Hematopoietic multipotent progenitor cell treated with erythropoietin and hydrocortisone succinate and interleukin-3 and kit ligand, for 4 days (in vitro differentiated cells): ENCODE data around the gene UQCC2.

ENCODE experiments used
- DNase-seq: peaks from one replicate; pipeline ENCODE4 v3.0.0-alpha.2; 2015

The UQCC2 gene

DNA sequence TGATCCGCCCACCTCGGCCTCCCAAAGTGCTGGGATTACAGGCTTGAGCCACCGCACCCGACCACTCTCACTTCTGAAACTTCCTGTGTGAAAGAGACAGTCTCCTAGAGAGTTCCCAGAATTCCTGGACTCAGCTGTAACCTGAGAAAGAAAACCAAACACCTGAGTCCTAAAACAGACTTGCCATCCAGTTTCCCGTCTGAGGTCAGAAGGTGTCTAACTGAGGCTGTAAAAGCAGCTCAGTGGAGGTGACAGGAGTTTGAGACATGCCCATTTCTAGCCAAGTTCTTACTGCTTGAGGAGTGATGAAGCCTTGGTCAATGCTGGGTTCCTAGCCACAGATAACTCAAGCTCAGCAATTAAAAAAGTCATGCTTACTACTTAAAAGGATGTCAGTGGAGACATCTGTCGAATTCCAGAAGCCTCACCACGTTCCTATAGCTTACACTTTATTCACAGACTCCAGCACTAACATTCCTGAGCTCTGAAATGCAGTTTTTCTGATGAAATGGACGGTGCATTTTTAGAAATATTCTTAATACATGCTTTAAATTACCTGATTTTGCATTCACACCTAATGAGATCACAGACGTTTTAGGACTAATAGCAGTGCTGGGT lies 6.1 kb downstream of the UQCC2 start:
- DNase-seq: no peak

GRCh38 chr6:33704215-33705066 lies 7.1 kb downstream of the UQCC2 start:
- no peak for DNase-seq

GRCh38 chr6:33702345-33702977 lies 9.0 kb downstream of the UQCC2 start:
- DNase-seq: peak; percentile 78

- peak; percentile 90 for DNase-seq
Observed at GRCh38 chr6:33700391-33701050, 11.0 kb downstream of the UQCC2 start.

DNA sequence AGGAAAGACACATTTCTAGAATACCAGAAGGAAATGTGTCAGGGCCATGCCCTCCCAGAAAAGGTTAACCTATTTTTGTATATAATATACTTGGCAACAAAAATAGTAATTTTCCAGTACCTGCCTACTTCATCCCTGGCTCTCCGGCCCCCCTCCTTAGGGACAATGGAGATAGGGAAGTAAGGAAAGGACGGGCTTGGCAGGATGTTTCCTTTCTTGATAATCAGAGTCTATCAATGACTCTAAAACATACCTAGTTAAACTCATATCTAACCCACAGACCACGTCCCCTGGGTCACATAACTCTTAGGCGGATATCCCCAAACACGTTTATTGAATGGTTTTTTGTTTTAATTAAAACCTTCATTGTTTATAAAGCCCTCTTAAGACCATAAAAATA lies 11.8 kb downstream of the UQCC2 start:
- no peak for DNase-seq

- no peak for DNase-seq
Observed at GRCh38 chr6:33699131-33699530, 12.4 kb downstream of the UQCC2 start.

DNA sequence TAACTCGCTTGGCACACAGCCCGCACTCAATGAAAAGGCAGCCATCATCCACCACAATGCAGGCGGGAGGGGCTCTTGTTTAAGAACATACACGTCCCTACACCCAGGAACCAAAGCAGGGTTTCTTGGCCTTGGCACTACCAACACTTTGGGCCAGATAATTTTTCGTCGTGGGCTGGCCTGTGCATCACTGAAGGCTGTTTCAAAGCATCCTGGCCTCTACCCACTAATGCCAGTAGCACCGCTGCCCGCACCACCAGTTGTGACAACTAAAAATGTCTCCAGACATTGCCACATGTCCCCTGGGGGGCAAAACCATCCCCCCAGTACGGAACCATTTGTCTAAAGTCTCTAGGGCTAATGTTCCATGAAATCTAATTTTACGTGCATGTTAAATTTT lies 13.0 kb downstream of the UQCC2 start:
- DNase-seq: no peak

GRCh38 chr6:33697845-33698244 lies 13.7 kb downstream of the UQCC2 start:
- no peak for DNase-seq

GRCh38 chr6:33696548-33697518 lies 14.7 kb downstream of the UQCC2 start:
- peak; percentile 59 for DNase-seq

DNA sequence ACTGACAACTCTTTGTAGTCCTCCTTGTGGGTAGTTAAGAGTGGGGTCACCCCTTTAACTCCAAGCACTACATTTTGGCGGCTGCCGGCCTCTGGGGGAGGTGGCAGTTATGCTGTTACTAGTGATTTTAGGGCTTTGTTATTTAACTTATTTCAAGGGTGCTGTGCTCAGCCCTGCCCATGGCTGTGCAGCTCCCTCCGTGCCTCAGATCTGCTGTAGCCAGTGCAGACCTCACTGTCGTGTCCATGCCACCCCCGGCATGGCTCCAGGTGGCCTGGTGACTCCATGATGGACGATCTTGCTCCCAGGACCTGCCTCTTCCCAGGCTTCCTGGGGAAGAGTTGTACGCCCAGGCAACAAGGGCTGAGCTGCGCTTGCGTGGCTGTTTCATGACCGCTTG lies 15.4 kb downstream of the UQCC2 start:
- no peak for DNase-seq

DNA sequence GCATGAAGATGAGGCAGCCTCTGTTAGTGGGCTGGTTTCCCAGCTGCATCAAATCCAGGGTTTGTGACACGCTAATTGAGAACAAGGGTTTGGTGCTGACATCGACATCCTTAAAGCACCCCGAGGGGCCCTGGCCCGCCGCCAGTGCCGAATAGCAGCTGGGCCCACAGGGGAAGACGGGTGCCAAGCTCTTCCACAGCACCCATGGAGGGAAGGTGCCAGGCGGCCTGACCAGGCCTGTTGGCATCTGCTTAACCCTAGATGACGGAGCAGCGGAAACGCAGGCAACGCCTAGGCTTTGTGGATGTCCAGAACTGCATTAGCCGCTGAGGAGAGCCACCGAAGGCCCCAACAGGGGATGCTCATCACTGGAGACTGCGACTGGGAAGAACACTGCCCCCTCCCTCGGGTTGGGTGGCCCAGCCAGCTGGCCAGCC lies 16.0 kb downstream of the UQCC2 start:
- no peak for DNase-seq

DNA sequence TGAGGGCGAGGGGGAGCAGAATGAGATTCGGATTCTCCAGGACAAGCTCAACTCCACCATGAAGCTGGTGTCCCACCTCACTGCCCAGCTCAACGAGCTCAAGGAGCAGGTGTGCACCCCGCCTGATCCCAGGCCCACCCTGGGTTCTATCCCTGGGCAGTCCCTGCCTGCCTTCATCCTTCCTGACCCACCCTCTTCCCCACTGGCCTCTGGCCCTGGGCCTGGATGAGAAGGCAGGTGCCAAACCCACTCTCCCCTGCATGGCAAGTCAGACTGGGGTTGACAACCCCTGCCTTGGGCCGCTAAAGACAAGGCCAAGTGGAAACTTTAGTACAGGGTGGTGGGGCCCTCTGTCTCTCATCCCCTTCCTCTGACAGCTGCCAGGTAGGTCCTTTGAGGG lies 16.5 kb downstream of the UQCC2 start:
- DNase-seq: no peak

DNA sequence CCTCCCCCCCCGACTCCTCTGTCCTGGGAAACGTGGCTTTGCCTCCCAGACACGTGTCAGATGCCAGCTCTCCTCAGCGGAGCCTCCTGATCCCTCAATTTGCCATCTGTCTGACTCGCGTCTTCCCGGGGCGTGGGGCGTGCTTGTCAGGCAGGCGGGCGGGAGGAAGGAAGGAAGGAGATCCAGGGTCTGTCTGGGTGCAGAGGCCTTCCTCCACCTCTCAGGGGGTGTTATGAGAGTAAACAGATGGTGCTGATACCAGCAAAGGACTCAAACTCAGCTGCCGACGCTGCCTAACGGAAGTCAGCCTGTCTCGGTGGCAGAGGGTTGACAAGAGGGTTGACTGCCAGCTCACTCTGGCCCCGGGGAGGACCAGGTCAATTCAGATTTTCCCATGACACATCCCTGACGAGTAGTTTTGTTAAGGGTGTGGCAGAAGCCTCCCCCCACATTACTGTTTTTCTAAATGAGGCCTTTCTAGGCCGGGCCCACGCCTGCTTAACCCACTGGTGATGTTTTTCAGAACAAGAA lies 17.0 kb downstream of the UQCC2 start:
- peak; percentile 72 for DNase-seq

DNA sequence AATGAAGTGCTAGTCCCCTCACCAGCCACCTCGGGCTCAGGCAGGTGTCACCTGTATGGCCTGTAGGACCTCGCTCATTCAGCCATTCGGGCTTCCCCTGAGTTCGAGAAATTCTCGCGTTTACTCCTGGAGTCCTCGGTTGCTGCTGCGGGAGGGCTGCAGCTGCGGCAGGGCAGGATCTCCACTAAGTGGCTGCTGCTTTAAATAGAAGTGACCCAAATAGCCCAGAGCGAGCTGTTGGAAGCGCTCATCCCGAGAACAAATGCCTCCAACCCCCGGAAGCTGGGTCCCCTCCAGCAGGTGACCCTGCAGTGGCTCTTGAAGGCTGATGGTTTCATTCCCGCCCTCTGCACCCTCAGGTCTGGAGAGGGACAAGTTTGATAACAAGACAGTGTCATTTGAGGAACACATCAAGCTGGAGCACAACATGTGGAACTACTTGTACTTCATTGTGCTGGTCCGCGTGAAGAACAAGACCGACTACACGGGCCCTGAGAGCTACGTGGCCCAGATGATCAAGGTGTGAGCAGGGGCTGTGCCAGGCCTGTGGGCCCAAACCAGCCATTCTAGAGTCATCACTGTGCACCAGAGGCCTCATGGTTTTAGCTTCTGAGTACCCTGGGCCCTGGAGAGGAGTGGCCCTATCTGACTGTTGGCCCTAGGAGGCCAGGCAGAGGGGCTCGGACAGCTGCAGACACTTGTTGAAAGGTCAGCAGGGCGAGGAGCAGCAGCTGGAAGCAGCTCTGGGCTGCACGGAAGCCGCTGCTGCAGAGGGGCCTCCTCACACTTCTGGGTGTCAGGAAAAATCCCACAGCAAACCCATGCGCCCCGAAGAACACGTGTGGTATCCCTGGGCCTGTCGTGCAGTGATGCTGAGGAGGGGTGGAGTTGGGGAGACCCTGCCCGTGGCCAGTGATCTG lies 18.1 kb downstream of the UQCC2 start:
- DNase-seq: peak; percentile 22

GRCh38 chr6:33692760-33693158 lies 18.7 kb downstream of the UQCC2 start:
- DNase-seq: peak; percentile 89

- no peak for DNase-seq
Observed at GRCh38 chr6:33692078-33692759, 19.3 kb downstream of the UQCC2 start.

GRCh38 chr6:33691456-33692077 lies 19.9 kb downstream of the UQCC2 start:
- no peak for DNase-seq

- DNase-seq: no peak
Observed at GRCh38 chr6:33690766-33691165, 20.7 kb downstream of the UQCC2 start.

GRCh38 chr6:33689879-33690278 lies 21.6 kb downstream of the UQCC2 start:
- no peak for DNase-seq

- DNase-seq: no peak
Observed at GRCh38 chr6:33689148-33689494, 22.4 kb downstream of the UQCC2 start.
